ENCODE measurements around the gene FANK1.
"Not testable (repeated sequence)": the region's sequence is repeated elsewhere in the genome, so short reads cannot be mapped to it uniquely, and the experiment has no call there.

Gene FANK1

GRCh38 chr10:125871338-125871737, 25.0 kb upstream of the FANK1 start:
- no peak for TF ChIP-seq POLR2A (IDR thresholded peaks at IDR 0.05; ENCODE audit: low read depth, low read length)
- FAIRE-seq (no peak), DNase-seq (ENCODE audit: insufficient read length, low spot score) (no peak)

DNA sequence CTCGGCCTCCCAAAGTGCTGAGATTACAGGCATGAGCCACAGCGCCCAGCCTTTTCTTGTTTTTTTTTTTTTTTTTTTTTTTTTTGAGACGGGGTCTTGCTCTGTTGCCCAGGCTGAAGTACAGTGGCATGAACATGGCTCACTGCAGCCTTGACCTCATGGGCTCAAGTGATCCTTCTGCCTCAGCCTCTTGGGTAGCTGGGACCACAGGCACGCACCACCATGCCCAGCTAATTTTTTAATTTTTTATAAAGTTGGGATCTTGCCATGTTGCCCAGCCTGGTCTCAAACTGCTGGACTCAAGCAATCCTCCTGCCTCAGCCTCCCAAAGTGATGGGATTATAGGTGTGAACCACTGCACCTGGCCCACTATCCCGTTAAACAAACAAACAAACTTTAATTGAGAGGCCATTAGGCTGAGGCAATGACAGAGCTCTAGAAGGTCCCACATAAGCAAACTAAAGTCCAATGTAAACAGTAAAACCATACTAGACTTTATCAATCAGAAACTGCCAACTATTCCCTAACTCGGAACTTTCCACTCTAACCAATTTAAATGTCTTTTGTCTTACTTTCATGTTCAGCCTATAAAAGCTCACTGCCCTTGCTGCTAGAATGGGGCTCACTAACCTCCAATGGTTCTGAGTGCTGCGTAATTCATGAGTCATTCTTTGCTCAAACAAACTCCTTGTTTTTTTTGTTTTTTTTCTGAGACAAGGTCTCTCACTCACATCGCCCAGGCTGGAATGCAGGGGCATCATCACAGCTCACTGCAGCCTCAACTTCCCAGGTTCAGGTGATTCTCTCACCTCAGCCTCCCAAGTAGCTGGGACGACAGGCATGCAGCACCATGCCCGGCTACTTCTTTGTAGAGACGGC, 17.2 kb upstream of the FANK1 start:
- DNase-seq (ENCODE audit: insufficient read length, low spot score): peak; percentile 29
- no peak for TF ChIP-seq POLR2A (IDR thresholded peaks at IDR 0.05; ENCODE audit: low read depth, low read length)
- peak; percentile 97 for FAIRE-seq

GRCh38 chr10:125880719-125881118, 15.6 kb upstream of the FANK1 start:
- FAIRE-seq (no peak), DNase-seq (ENCODE audit: insufficient read length, low spot score) (no peak)
- no peak for TF ChIP-seq POLR2A (IDR thresholded peaks at IDR 0.05; ENCODE audit: low read depth, low read length)

GRCh38 chr10:125881192-125881591, 15.2 kb upstream of the FANK1 start, which contains the start of gene DHX32:
Gene DHX32, minus strand, starts transcription at chr10:125881292. Its CDS starts 468 bp downstream, at chr10:125880824.
- DNase-seq (ENCODE audit: insufficient read length, low spot score) (no peak), FAIRE-seq (no peak)
- TF ChIP-seq POLR2A (IDR thresholded peaks at IDR 0.05; ENCODE audit: low read depth, low read length): no peak

GRCh38 chr10:125882596-125882995, 13.8 kb upstream of the FANK1 start:
- FAIRE-seq (no peak), DNase-seq (ENCODE audit: insufficient read length, low spot score) (no peak)
- TF ChIP-seq POLR2A (IDR thresholded peaks at IDR 0.05; ENCODE audit: low read depth, low read length): no peak

DNA sequence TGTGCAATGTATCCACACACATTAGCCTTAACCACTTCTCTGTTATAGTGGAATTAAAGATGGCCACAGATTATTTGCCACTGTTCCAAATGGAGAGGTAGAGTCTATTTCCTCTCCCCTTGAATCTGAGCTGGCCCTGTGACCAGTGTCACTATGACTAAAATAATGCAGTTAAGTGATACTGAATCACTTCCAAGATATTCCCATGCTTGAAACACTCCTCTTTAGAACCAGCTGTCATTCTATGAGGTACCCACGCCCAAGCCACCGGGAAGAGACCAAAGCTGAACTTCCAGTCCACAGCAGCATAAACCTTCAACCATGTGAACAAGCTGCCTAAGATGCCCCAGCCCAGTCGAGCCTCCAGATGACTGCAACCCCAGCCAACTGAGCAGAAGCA, 13.2 kb upstream of the FANK1 start:
- DNase-seq (ENCODE audit: insufficient read length, low spot score) (no peak), FAIRE-seq (no peak)
- no peak for TF ChIP-seq POLR2A (IDR thresholded peaks at IDR 0.05; ENCODE audit: low read depth, low read length)

- DNase-seq (ENCODE audit: insufficient read length, low spot score) (no peak), FAIRE-seq (no peak)
- no peak for TF ChIP-seq POLR2A (IDR thresholded peaks at IDR 0.05; ENCODE audit: low read depth, low read length)
Measured at GRCh38 chr10:125886914-125887512, 9.4 kb upstream of the FANK1 start.

DNA sequence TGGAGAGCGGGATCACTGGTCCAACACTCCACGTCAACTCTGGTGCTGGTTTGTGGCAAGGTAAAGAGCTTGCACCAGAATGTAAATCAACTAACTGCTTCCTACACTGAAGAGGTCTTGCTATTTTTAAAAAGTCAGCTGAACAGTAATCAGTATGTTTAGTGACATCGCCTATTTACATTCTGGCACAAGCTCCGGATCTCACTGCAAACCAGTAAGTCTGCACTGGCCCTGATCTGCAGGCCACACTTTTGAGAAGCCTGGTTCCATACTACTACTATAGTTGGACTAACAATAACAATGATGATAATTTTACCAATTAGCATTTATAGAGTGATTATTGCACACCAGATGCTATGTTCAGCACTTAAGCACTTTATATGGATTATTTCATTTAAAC, 6.9 kb upstream of the FANK1 start:
- FAIRE-seq; DNase-seq (ENCODE audit: insufficient read length, low spot score): not testable (repeated sequence)

- FAIRE-seq; DNase-seq (ENCODE audit: insufficient read length, low spot score): not testable (repeated sequence)
Measured at GRCh38 chr10:125892402-125892801, 4.0 kb upstream of the FANK1 start.

- not testable (repeated sequence) for FAIRE-seq; DNase-seq (ENCODE audit: insufficient read length, low spot score)
Measured at GRCh38 chr10:125894176-125894575, 2.2 kb upstream of the FANK1 start.

GRCh38 chr10:125895130-125896087, 955 bp upstream of the FANK1 start:
- peak; percentile 16 for DNase-seq (ENCODE audit: insufficient read length, low spot score)
- FAIRE-seq: not testable (repeated sequence)

GRCh38 chr10:125897317-125897716, 953 bp downstream of the FANK1 start:
- FAIRE-seq: not testable (repeated sequence)

DNA sequence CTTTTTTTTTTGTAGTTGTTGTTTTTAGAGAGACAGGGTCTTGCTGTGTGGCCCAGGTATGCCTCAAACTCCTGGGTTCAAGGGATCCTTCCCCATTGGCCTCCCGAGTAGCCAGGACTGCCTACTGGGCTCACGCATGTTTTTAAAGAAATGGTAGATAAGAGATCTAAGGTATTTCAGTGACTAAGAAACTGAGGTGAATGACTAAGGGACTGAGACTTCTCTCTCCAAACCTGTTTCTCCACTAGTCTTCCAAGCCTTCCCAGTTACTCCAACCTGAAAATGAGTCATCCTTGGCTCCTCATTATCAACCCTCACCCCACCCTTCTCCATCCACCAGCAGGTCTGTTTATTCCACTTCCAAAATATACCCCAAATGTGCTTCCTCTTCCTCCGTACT, 4.6 kb downstream of the FANK1 start:
- DNase-seq (ENCODE audit: insufficient read length, low spot score); FAIRE-seq: not testable (repeated sequence)

More at GRCh38 chr10:125897317-125897716, 953 bp downstream of the FANK1 start:
- DNase-seq (ENCODE audit: insufficient read length, low spot score): not testable (repeated sequence)

DNA sequence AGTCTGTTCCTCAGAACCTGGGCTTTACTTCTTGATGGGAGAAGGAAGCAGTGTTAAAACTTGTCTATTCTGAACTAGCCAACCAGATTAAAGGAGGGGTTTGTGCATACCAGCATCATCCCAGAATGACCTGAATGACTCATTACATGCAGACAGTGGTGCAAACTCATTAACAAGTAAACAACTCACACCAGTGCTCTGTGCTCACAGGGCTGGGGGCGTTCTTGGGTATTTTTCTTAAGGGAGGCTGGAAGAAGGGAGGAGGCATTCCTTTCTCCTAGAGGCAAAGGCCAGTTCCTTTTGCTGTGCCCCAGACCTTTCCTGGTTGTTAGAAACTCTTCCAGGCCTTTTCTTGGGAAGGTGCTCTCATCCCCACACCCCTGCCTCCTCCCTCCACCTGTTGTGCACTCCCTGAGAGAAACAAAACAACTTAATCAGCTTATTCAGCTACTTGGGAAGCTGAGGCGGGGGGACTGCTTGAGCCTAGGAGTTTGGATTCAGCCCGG, 6.8 kb downstream of the FANK1 start:
- not testable (repeated sequence) for FAIRE-seq; DNase-seq (ENCODE audit: insufficient read length, low spot score)

GRCh38 chr10:125905069-125905994, 9.0 kb downstream of the FANK1 start:
- not testable (repeated sequence) for FAIRE-seq; DNase-seq (ENCODE audit: insufficient read length, low spot score)

DNA sequence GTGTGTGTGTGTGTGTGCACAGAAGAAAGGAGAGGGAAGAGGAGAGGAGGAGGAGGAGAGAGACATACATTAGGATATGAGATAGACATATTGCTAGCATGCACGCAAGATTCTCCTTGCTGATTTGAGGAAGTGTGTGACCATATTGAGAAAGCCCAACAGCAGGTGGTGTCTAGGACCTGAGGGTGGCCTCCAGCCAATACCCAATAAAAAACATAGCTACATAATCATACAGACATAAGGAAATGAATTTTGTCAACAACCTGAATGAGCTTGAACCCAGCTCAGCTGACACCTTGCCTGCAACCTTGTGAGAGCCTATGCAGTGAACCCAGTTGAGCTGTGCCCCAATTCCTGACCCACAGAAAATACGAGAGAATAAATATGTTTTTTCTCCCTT, 11.2 kb downstream of the FANK1 start:
- not testable (repeated sequence) for FAIRE-seq; DNase-seq (ENCODE audit: insufficient read length, low spot score)

- FAIRE-seq; DNase-seq (ENCODE audit: insufficient read length, low spot score): not testable (repeated sequence)
Measured at GRCh38 chr10:125908813-125909212, 12.4 kb downstream of the FANK1 start.

- not testable (repeated sequence) for FAIRE-seq
Measured at GRCh38 chr10:125909491-125909890, 13.1 kb downstream of the FANK1 start.

More at GRCh38 chr10:125909491-125909890, 13.1 kb downstream of the FANK1 start:
- DNase-seq (ENCODE audit: insufficient read length, low spot score): not testable (repeated sequence)

Data from H54 (cell line).